GM21528 (cell line): ENCODE measurements around the gene PUS7.
A peak's percentile ranks its signal among the peaks of the same experiment; 100 is the strongest.
"Not testable (repeated sequence)": the region's sequence is repeated elsewhere in the genome, so short reads cannot be mapped to it uniquely, and the experiment has no call there.

Experiments
- ATAC-seq: cut with Tn5 transposase; IDR thresholded peaks from one replicate; pipeline ENCODE4 v1.9.1; 2021; ENCODE audit warnings: mild to moderate bottlenecking, moderate library complexity; ENCODE audit not compliant: unreplicated experiment, low FRiP score

Gene PUS7, protein sequence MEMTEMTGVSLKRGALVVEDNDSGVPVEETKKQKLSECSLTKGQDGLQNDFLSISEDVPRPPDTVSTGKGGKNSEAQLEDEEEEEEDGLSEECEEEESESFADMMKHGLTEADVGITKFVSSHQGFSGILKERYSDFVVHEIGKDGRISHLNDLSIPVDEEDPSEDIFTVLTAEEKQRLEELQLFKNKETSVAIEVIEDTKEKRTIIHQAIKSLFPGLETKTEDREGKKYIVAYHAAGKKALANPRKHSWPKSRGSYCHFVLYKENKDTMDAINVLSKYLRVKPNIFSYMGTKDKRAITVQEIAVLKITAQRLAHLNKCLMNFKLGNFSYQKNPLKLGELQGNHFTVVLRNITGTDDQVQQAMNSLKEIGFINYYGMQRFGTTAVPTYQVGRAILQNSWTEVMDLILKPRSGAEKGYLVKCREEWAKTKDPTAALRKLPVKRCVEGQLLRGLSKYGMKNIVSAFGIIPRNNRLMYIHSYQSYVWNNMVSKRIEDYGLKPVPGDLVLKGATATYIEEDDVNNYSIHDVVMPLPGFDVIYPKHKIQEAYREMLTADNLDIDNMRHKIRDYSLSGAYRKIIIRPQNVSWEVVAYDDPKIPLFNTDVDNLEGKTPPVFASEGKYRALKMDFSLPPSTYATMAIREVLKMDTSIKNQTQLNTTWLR

DNA sequence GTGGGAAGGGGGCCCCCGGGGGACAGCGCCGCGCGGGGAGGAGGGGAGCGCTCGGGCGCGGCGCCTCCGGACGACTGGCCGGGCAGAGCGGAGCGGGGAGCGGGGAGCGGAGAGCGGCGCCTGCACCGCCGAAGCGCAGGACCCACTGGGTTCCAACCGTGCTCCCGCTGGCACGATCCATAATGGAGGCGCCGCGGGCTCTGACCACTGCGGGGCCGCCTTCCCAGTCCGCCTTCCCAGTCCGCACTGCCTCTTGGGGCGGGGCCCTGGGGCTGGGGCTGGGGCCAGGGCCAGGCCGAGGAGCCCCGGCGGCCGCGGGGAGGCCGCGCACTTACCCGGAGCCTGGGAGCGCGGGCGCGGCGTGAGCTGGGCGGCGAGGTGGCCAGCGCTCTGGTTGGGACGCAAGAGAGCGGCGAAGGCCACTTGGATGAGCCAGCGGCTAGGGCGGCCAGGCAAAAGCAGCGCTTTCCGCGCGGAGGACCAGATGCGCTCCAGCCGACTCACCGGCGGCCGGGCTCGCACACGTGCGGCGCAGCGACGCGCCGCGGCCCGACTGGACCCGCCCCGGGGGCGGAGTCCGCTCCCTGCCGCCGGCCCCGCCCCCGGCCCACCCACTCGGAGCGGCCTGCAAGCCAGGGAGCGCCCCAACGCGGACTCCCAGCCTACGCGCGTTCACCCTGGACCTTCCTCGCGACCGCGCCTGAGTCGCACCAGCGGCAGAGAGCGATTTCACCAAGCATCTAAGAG, at the start of gene PUS7:
TSS of gene PUS7 (minus strand) at position 555 of the 747 bp plus-strand sequence. CDS start 13,759 bp downstream, outside the sequence.
- peak; percentile 92 for ATAC-seq

DNA sequence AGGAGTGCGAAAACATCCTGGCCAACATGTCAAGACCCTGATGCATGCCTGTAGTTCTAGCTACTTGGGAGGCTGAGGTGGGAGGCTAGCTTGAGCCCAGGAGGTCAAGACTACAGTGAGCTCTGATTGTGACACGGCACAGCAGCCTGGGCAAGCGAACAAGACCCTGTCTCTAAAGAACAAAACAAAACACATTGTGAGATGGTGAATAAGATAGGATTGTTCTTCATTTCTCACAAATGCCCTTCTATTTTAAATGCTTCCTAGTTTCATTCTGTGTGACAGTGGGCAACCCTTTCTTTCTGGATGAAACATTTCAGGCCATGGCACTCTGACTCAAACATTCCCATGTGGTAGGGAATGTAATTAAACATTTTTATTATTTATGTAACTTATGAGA, 45.8 kb upstream of the PUS7 start:
- ATAC-seq, result no peak

DNA sequence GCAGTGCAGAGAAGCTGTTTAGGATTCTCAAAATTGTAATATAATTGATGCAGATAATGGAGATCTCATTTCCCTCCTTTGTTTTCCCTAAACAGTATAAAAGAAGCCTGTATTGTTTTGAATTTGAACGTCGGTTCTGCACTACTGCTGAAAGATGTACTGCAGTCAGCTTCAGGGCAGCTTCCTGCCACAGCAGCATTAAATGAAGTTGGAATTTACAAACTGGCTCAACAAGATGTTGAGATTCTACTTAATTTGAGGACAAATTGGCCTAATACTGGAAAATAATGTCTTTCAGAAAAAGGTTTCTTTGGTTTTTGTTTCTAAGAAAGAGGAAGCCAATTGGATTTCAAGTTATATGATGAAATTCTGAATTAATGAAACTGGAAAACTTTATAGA, 45.0 kb upstream of the PUS7 start:
- ATAC-seq, result no peak

DNA sequence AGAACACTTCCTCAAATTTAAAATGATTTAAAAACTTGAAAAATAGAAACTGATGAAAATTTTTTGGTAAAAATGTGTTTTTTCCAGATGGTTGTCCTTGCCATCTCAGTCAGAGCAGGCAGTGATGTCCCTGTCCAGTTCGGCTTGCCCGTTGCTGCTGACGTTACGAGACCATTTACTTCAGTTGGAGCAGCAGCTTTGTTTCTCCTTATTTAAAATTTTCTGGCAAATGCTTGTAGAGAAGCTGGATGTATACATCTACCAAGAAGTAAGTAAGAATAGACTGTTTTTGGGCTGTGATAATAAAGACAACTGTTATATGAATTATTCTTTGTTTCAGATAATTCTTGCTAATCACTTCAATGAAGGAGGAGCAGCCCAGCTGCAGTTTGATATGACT, 43.1 kb upstream of the PUS7 start:
- ATAC-seq, result no peak

DNA sequence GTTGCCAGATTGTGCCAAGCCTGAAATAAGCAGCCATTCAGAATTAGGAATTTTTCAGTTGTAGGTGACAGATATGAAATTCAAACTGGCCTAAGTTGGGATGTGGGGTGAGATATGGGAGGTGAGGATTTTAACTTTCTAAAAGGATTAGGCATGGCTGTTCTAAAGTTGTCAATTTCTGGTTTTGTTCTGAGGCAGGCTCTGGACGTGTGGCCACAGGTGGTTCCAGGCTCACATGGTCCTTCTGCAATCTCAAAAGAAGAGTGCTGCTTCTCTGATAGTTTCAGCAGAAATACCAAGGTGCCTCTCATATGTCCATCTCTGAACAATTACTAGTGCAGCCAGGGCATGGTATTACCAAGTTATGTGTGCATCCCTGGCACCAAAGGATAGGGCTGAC, 37.9 kb upstream of the PUS7 start:
- no peak for ATAC-seq

DNA sequence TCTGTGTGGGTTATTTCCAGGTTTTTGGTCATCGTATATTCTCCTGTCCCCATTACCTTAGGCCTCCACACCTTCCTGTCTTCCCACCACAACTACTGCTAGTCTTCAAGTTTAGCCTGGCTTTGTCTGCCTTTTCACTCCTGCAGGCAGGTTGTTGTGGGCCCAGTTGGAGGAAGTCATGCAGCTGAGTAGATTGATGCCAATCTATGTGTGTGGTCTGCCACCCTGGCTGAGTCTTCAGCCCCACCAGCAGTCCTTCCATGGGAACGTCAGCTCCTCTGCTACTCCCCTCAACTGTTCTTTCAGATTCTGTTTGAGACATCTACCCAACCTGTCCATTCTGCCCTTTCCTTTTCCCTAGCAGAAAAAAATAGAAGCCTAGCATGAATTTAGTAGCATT, 16.3 kb upstream of the PUS7 start:
- ATAC-seq, result no peak

DNA sequence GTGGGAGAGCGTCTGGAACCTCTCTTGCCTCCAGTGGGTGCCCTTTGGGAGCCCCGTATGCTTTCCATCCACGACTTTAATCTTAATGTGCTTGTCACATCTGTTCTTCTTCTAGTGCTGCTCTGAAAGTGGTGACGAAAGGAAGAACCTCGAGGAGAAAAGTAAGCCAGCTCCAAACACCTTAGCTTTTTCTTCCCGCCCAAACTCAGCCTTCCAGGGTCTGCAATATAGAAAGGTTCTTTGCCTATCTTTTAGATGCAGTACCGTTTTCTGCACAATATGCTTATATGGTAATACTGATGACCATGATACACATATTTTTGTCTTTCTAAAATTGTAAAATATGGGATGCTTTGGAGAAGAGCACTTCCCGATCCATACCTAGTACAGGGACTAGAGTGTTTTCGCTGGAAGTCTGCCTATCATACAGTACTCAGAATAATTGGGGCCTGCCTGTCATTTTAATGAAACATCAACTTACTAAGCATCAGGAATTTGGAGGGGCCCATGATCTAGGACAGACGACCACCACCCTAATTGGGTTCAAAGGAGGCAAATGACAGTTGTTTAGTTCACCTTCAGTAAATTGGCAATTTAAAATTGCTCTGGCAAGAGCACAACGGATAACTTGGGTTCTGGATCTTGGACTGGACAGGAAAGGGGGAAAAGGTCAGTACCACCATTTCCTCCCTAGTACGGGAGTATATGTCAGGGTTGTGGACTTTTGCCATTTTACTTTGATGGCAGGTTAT, 10.8 kb upstream of the PUS7 start:
- ATAC-seq, result no peak

DNA sequence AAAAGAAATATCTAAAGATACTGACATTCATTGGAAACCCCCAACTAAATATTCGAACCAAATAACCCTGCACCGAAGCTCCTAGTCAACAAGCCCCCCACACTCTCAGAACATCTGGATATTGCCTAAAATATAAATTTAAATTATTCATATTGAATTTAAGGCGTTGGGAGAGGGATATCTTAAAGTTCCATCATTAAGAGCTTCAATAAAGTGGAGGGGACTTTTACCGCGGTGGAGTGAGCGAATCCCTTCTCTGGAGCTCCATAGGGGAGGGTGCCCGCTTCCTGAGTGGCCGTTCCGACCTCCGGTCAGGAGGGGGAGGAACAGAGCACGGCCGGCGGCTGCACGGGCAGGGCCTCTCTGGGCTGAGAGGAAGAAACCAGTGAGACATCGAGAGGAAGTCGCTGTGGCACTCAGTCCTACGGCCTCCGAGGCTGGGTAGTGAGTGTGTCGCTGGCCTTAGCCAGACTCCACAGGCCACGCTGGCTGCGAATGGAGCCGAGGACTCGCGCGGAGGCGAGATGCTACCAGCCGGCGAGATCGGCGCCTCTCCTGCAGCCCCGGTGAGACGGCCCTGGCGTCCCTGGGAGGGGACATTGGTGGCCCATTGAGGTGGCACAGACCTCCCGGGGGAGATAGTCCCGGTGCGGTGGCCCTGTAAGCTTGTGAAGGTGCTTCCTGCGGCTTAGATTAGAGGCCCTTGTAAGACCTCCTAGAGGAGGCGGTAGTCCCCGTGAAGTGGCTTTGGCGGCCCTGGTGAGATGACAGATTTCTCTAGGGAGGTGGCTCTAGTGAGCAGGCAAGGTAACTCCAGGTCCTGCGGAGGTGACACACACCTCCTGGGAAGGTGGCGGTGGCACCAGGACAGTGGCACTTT, 10.0 kb upstream of the PUS7 start, which contains the start of gene RINT1:
TSS of gene RINT1 (plus strand) at position 410 of the 880 bp plus-strand sequence. CDS start at position 525, 115 bp downstream.
- ATAC-seq, result peak; percentile 97

DNA sequence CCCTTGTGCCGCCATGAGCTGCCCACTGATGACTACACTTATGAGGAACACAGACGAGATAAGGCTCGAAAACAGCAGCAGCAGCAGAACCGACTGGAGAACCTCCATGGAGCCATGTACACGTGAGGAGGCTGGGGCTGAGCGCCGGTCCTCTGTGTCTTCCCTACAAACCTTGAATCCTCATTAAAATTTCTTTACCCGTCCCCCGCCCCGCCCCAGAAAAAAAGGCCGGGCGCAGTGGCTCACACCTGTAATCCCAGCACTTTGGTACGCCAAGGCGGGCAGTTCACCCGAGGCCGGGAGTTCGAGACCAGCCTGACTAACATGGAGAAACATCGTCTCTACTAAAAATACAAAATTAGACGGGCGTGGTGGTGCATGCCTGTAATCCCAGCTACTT, 8.5 kb upstream of the PUS7 start:
- ATAC-seq, result no peak

DNA sequence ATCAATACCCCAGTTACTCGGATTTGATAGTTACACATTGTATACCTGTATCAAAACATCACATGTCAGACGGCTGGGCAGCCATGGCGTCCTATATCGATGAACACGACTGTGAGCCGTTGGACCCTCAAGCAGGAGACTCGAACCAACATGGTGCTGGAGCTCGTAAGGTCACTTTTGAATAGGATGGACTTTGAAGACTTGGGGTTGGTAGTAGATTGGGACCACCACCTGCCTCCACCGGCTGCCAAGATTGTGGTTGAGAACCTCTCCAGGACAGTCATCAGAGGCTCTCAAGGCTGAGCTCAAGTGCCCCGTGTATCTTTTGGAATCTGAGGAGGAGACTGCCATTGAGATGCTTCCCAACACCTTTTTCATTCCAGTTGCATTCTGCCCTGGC, 8.1 kb upstream of the PUS7 start:
- no peak for ATAC-seq

DNA sequence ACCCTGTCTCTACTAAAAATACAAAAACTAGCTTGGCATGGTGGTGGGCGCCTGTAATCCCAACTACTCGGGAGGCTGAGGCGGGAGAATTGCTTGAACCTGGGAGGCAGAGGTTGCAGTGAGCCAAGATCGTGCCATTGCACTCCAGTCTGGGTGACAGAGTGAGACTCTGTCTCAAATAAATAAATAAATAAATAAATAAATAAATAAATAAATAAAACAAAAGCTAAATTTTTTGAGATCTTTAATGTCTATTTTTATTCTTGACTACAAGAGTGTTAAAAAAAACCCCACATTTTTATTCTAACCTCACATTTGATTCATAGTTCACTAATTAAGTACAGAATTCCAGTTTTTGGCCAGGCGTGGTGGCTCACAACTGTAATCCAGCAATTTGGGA, 5.7 kb upstream of the PUS7 start:
- ATAC-seq, result not testable (repeated sequence)

DNA sequence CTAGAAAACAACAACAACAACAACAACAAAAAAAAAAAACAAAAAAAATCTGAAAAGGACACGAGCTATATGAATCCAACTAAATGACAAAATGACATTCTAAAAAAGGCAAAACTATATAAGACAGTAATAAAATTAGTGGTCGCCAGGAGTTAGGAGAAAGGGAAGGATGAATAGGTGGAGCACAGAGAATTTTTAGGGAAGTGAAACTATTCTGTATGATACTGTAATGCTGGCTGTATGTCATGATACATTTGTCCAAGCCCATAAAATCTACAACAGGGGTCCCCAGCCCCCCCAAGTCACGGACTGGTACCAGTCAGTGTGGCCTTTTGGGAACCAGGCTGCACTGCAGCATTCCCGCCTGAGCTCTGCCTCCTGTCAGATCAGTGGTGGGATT, 2.8 kb upstream of the PUS7 start:
- ATAC-seq, result no peak

DNA sequence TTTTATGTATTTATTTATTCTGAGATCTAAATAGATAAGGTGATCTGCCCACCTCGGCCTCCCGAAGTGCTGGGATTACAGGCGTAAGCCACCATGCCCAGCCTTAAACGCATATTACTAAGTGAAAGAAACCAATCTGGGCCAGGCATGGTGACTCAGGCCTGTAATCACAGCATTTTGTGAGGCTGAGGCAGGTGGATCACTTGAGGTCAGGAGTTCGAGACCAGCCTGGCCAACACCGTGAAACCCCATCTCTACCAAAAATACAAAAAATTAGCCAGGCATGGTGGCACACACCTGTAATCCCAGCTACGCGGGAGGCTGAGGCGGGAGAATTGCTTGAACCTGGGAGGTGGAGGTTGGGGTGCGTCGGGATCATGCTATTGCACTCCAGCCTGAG, 2.4 kb upstream of the PUS7 start:
- ATAC-seq, result not testable (repeated sequence)

DNA sequence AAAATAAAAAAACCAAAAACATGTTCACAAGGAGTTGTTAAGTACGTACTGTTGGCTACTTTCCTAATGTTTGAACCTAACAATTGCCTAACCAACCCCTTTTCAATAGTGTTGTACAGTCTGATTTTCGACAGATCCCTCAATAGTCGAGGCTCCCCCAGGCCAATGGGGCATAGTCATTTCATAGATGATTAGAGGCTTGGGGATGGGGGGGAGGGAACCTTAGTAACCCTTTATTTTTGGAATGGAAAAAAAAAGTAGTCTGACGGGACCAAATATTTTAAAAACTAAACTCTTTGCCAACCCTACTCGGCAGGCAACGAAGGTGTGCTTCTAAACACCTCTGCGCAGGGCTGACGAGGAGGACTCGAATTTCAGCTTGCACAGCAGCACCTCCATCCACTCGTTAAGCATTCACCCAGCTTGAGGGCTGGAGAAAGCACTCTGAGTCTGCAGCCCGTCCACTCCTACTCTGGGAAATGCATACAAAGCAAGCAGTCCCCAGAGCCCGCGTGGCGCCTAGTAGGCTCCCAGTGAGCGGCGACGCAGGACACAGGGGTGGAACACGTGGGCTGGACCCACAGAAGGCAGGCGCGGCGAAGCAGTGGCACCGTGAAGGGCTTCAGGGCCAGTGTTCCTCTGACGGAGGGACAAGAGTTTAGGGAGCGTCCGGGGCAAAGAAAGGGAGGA, 899 bp downstream of the PUS7 start:
- ATAC-seq, result peak; percentile 45

DNA sequence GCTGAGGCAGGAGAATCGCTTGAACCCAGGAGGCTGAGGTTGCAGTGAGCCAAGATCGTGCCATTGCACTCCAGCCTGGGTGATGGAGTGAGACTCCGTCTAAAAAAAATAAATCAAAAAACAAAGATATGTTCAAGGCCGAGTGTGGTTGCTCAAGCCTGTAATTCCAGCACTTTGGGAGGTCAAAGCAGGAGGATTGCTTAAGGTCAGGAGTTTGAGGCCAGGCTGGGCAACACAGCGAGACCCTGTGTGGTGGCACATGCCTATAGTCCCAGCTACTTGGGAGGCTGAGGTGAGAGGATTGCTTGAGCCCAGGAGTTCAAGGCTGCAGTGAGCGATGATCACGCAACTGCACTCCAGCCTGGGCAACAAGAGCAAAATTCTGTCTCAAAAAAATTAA, 1.5 kb downstream of the PUS7 start:
- ATAC-seq, result not testable (repeated sequence)

DNA sequence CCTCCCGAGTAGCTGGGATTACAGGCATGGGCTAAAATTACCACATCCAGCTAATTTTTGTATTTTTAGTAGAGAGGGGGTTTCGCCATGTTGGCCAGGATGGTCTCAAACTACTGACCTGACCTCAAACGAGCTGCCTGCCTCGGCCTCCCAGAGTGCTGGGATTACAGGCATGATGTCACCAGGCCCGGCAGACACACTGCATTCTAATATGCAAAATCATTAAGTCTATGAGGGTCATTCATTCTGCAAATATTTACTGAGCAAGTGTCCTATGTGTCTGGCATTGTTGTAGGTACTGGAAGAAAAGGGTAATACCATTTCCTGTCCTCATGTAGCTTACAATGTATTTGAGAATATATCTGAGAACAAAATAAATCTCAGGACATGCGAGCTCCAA, 2.7 kb downstream of the PUS7 start:
- no peak for ATAC-seq

DNA sequence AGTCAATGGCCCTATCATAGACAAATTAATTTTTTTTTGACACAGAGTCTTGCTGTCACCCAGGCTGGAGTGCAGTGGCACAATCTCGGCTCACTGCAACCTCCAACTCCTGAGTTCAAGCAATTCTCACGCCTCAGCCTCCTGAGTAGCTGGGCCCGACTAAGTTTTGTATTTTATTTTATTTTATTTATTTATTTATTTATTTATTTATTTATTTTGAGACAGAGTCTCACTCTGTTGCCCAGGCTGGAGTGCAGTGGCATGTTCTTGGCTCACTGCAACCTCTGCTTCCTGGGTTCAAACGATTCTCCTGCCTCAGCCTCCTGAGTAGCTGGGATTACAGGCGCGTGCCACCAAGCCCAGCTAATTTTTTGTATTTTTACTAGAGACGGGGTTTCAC, 6.5 kb downstream of the PUS7 start:
- ATAC-seq, result not testable (repeated sequence)

DNA sequence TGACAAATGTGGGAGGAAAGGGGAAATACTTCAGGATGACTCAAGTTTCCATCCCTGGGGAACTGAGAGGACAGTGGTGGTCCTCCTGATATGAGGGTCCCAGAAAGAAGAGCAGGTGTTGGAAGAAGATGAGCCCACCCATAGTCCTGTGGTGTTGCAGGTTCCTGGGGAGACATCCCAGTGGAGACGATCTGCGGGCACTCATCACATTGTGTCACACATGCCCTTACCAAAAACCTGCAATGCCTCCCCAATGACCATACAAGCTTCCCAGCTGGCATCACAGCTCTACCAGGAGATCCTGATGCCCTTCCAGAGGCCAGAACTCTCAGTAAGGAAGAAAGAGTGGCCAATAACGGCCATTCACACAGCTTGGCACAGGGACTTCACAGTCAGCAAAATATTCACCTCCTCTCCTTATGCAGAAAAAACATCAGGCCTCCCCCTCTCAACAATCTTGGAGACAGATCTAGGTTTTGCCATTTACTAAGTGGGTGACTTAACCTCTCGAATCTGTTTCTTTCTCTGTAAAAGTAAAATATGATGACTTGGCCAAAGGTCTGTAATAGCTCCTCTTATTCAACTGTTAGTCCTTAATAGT, 9.0 kb downstream of the PUS7 start:
- no peak for ATAC-seq

DNA sequence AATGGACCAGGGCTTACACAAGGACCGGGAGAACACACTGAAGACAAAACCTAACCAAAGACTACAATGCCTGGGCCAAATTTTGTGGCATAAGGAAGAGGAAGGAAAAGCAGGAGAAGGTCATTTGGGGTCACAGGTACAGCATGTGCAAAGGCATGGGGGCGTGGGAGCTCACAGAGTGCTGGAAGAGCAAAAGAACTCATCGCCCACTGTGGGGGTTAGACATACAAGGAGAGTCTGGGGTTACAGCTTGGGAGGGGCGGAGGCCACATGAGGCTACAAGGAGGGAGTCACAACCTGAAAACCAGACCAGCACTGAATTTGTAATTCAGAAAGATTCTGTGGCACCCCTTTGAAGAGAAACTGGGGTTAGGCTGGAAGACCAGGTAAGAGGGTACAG, 9.7 kb downstream of the PUS7 start:
- ATAC-seq, result no peak
